SU-DHL-6 (cell line): ENCODE results near the gene ZCWPW2.

Experiments used
- H2AFZ ChIP-seq: fragments of 200-600 bp; sonication (generic); 2 replicates; pipeline ENCODE4 v1.6.1; 2014; ENCODE audit warnings: low read depth, mild to moderate bottlenecking, moderate library complexity, mixed read lengths, antibody characterized with exemption, low read length; ENCODE audit not compliant: severe bottlenecking
- H3F3A ChIP-seq: fragments of 200-600 bp; shearing (Covaris generic); 2 replicates; pipeline ENCODE4 v1.6.0; 2016; ENCODE audit warnings: antibody characterized with exemption, mild to moderate bottlenecking; ENCODE audit not compliant: insufficient read depth
- H3K27ac ChIP-seq: fragments of 200-600 bp; sonication (generic); 2 replicates; pipeline ENCODE4 v1.5.1; 2016; ENCODE audit warnings: low read depth, mild to moderate bottlenecking, low read length, moderate library complexity, mixed read lengths
- H3K27me3 ChIP-seq: fragments of 200-600 bp; sonication (generic), shearing (Covaris generic); 2 replicates; pipeline ENCODE4 v1.6.0; 2014; ENCODE audit warnings: mild to moderate bottlenecking, low read length
- H3K36me3 ChIP-seq: fragments of 200-600 bp; sonication (generic); 2 replicates; pipeline ENCODE4 v1.6.1; 2014; ENCODE audit warnings: mild to moderate bottlenecking, low read length, mixed read lengths
- H3K4me2 ChIP-seq: fragments of 300-600, 200-600 bp; shearing (Covaris generic), sonication (generic); 2 replicates; pipeline ENCODE4 v1.6.0; 2014; ENCODE audit warnings: low read length, low read depth, mild to moderate bottlenecking; ENCODE audit not compliant: poor library complexity, severe bottlenecking
- H3K4me3 ChIP-seq: fragments of 200-600 bp; sonication (generic); 2 replicates; pipeline ENCODE4 v1.5.1; 2014; ENCODE audit warnings: antibody characterized with exemption, low read length, mild to moderate bottlenecking, mixed read lengths; ENCODE audit not compliant: insufficient read depth, poor library complexity, severe bottlenecking
- H3K79me2 ChIP-seq: fragments of 200-600 bp; sonication (generic); 2 replicates; pipeline ENCODE4 v1.6.1; 2014; ENCODE audit warnings: mild to moderate bottlenecking, low read length, moderate library complexity; ENCODE audit not compliant: insufficient read depth
- H3K9ac ChIP-seq: fragments of 200-600 bp; sonication (generic); 2 replicates; pipeline ENCODE4 v1.7.0; 2014; ENCODE audit warnings: mild to moderate bottlenecking, low read length
- H3K9me2 ChIP-seq: fragments of 200-600 bp; sonication (generic); replicated peaks from 2 replicates; pipeline ENCODE4 v1.6.1; 2014; ENCODE audit warnings: low read length; ENCODE audit not compliant: insufficient read depth
- H3K9me3 ChIP-seq: fragments of 200-600 bp; sonication (generic); 2 replicates; pipeline ENCODE4 v1.6.1; 2014; ENCODE audit warnings: low read length, mixed read lengths; ENCODE audit not compliant: insufficient read depth
- H4K20me1 ChIP-seq: fragments of 200-600 bp; sonication (generic); 2 replicates; pipeline ENCODE4 v1.6.1; 2014; ENCODE audit warnings: low read depth, mild to moderate bottlenecking, antibody characterized with exemption, low read length, moderate library complexity, mixed read lengths
- EZH2phosphoT487 ChIP-seq: fragments of 200-600 bp; sonication (generic), shearing (Covaris generic); conservative IDR thresholded peaks from 2 replicates; pipeline ENCODE4 v1.6.1; 2018; ENCODE audit warnings: mild to moderate bottlenecking, antibody characterized with exemption, low read length, moderate library complexity, mixed read lengths
- TF ChIP-seq, protein P1 (sequence below): fragments of 200-600 bp; sonication (generic); IDR thresholded peaks from one replicate; pipeline ENCODE4 v1.5.1; 2017; ENCODE audit warnings: antibody characterized with exemption, mild to moderate bottlenecking, low read length, moderate library complexity; ENCODE audit not compliant: insufficient read depth, poor library complexity, severe bottlenecking

ZCWPW2 gene

GRCh38 chr3:28326458-28326926, 22.0 kb upstream of the ZCWPW2 start:
- H3K27me3 ChIP-seq = no peaks in the 10 kb centered on the region
- no peak overlapping the region for H3K4me2 ChIP-seq
- TF ChIP-seq EZH2phosphoT487 = no peak
- TF ChIP-seq, protein P1, sequence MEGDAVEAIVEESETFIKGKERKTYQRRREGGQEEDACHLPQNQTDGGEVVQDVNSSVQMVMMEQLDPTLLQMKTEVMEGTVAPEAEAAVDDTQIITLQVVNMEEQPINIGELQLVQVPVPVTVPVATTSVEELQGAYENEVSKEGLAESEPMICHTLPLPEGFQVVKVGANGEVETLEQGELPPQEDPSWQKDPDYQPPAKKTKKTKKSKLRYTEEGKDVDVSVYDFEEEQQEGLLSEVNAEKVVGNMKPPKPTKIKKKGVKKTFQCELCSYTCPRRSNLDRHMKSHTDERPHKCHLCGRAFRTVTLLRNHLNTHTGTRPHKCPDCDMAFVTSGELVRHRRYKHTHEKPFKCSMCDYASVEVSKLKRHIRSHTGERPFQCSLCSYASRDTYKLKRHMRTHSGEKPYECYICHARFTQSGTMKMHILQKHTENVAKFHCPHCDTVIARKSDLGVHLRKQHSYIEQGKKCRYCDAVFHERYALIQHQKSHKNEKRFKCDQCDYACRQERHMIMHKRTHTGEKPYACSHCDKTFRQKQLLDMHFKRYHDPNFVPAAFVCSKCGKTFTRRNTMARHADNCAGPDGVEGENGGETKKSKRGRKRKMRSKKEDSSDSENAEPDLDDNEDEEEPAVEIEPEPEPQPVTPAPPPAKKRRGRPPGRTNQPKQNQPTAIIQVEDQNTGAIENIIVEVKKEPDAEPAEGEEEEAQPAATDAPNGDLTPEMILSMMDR = no peak
- H3K4me3 ChIP-seq = no peak overlapping the region
- H3K9ac ChIP-seq = no peak overlapping the region
- H3K9me3 ChIP-seq = no peaks in the 10 kb centered on the region
- H3K9me2 ChIP-seq = no peaks in the 10 kb centered on the region
- H3K79me2 ChIP-seq = no peaks in the 10 kb centered on the region
- no peak overlapping the region for H3K27ac ChIP-seq
- H2AFZ ChIP-seq = no peak overlapping the region
- no peaks in the 10 kb centered on the region for H4K20me1 ChIP-seq
- peaks cover 7% of the 10 kb centered on the region; the same call in 1 of the 2 replicates for H3K36me3 ChIP-seq
- no peaks in the 10 kb centered on the region for H3F3A ChIP-seq

- Histone ChIP-seq H3K4me2 (no peak overlapping the region), H3K9me3 (no peaks in the 10 kb centered on the region), H3K36me3 (peaks cover 7% of the 10 kb centered on the region; the same call in 1 of the 2 replicates), H3K9me2 (no peaks in the 10 kb centered on the region), H4K20me1 (no peaks in the 10 kb centered on the region), H3K27ac (no peak overlapping the region), H2AFZ (no peak overlapping the region), H3K9ac (no peak overlapping the region), H3K27me3 (no peaks in the 10 kb centered on the region), H3F3A (no peaks in the 10 kb centered on the region), H3K4me3 (no peak overlapping the region), H3K79me2 (no peaks in the 10 kb centered on the region)
- TF ChIP-seq EZH2phosphoT487 = no peak
- TF ChIP-seq, protein P1 = peak; percentile 29
Measured at GRCh38 chr3:28328188-28329151, 20.1 kb upstream of the ZCWPW2 start.

- TF ChIP-seq EZH2phosphoT487 = no peak
- TF ChIP-seq, protein P1 = no peak
- H3K4me2 ChIP-seq = no peak overlapping the region
- no peaks in the 10 kb centered on the region for H3K9me3 ChIP-seq
- no peak overlapping the region for H3K27ac ChIP-seq
- no peaks in the 10 kb centered on the region for H3K9me2 ChIP-seq
- H4K20me1 ChIP-seq = no peaks in the 10 kb centered on the region
- H3K36me3 ChIP-seq = peaks cover 6% of the 10 kb centered on the region; the same call in 1 of the 2 replicates
- H2AFZ ChIP-seq = no peak overlapping the region
- no peaks in the 10 kb centered on the region for H3F3A ChIP-seq
- H3K4me3 ChIP-seq = no peak overlapping the region
- no peaks in the 10 kb centered on the region for H3K27me3 ChIP-seq
- H3K9ac ChIP-seq = no peak overlapping the region
- H3K79me2 ChIP-seq = no peaks in the 10 kb centered on the region
Measured at GRCh38 chr3:28334552-28334951, 14.0 kb upstream of the ZCWPW2 start.
